Vagina (tissue), 2 donors: Measurements from ENCODE around the gene DNAH6. TPM values are rescaled to one million over a fixed set of nuclear protein-coding genes. Genes with fewer than 3 reads are reported as not detected.

ENCODE experiments used
- DNase-seq, 2 donors: peaks; one replicate each; pipeline ENCODE4 v3.0.0-alpha.2; 2017; ENCODE audit errors: extremely low spot score in 2 of 2
- H3K27ac ChIP-seq: fragments of 200-600 bp; sonication (generic); one replicate; pipeline ENCODE4 v1.5.1; 2019
- H3K27me3 ChIP-seq: fragments of 200-600 bp; sonication (generic); one replicate; pipeline ENCODE4 v1.5.1; 2019
- H3K36me3 ChIP-seq, 2 donors: fragments of 200-600 bp; sonication (generic); one replicate each; pipeline ENCODE4 v1.5.1; 2017 to 2019
- H3K4me1 ChIP-seq: fragments of 200-600 bp; sonication (generic); one replicate; pipeline ENCODE4 v1.5.1; 2019
- H3K4me3 ChIP-seq, 2 donors: fragments of 200-600 bp; sonication (generic); 1 replicate in 1 of 2; 2 replicates in 1 of 2; pipeline ENCODE4 v1.5.1; 2016 to 2019
- H3K9me3 ChIP-seq: fragments of 200-600 bp; sonication (generic); one replicate; pipeline ENCODE4 v1.5.1; 2019
- CTCF ChIP-seq, 3 experiments: fragments of 450-650 bp in 2 of 3; fragments of 200-600 bp in 1 of 3; sonication (generic) in 1 of 3; IDR thresholded peaks; one replicate each; pipeline ENCODE4 v1.5.1; 2017 to 2019; ENCODE audit warnings: antibody characterized with exemption in 3 of 3, mild to moderate bottlenecking in 2 of 3, moderate library complexity in 2 of 3
- POLR2A ChIP-seq, 2 donors: fragments of 450-650 bp; IDR thresholded peaks; one replicate each; pipeline ENCODE4 v1.6.1; 2017; ENCODE audit warnings: antibody characterized with exemption in 2 of 2, mild to moderate bottlenecking in 2 of 2, moderate library complexity in 2 of 2
- POLR2AphosphoS5 ChIP-seq, 2 donors: sonication (generic); formaldehyde crosslinking; IDR thresholded peaks; one replicate each; pipeline ENCODE4 v1.9.0; 2017; ENCODE audit warnings: antibody characterized with exemption in 2 of 2, mild to moderate bottlenecking in 2 of 2, low read depth in 1 of 2; ENCODE audit not compliant: insufficient read depth in 1 of 2
- intact Hi-C: fragments of 100-400 bp; cut with DNase I; formaldehyde crosslinking; loops from one replicate; pipeline ENCODE4 v1.15.1; 2023
- total RNA-seq: library from RNA; depleted of rRNA; stranded (reverse); fragments of >200 nt; gene quantifications from one replicate; pipeline ENCODE4 v1.2.3, GENCODE V29; 2016

The DNAH6 gene
- total RNA-seq, 1 donor from 2014 or later = 0.49 TPM

GRCh38 chr2:84654414-84654813 is 138.1 kb downstream of the DNAH6 start:
- no peak for DNase-seq
- Histone ChIP-seq H3K27me3 (no peaks in the 10 kb centered on the region), H3K27ac (no peak overlapping the region), H3K36me3 (no peaks in the 10 kb centered on the region), H3K4me1 (no peaks in the 10 kb centered on the region), H3K9me3 (no peaks in the 10 kb centered on the region), H3K4me3 (no peak overlapping the region)
- intact Hi-C loops = no loop called here
- TF ChIP-seq POLR2AphosphoS5 (IDR thresholded peaks at IDR 0.05; ENCODE audit: insufficient read depth in 1 of 2, low read depth in 1 of 2) = no peak
- TF ChIP-seq CTCF (IDR thresholded peaks at IDR 0.05) = no peak
- TF ChIP-seq POLR2A (IDR thresholded peaks at IDR 0.05) = no peak

GRCh38 chr2:84669122-84669521 is 152.8 kb downstream of the DNAH6 start:
- H3K27ac ChIP-seq = no peak overlapping the region
- H3K4me1 ChIP-seq = no peaks in the 10 kb centered on the region
- no peak for DNase-seq
- H3K36me3 ChIP-seq = no peaks in the 10 kb centered on the region
- H3K27me3 ChIP-seq = no peaks in the 10 kb centered on the region
- intact Hi-C loops = no loop called here
- H3K4me3 ChIP-seq = no peak overlapping the region
- TF ChIP-seq POLR2A (IDR thresholded peaks at IDR 0.05) (no peak), POLR2AphosphoS5 (IDR thresholded peaks at IDR 0.05; ENCODE audit: insufficient read depth in 1 of 2, low read depth in 1 of 2) (no peak)
- H3K9me3 ChIP-seq = no peaks in the 10 kb centered on the region

GRCh38 chr2:84674099-84674498 is 157.8 kb downstream of the DNAH6 start:
- Histone ChIP-seq H3K4me3 (no peak overlapping the region), H3K4me1 (no peaks in the 10 kb centered on the region), H3K9me3 (no peaks in the 10 kb centered on the region), H3K27me3 (no peaks in the 10 kb centered on the region), H3K27ac (no peak overlapping the region), H3K36me3 (no peaks in the 10 kb centered on the region)
- DNase-seq = no peak
- intact Hi-C loops = no loop called here
- TF ChIP-seq CTCF (IDR thresholded peaks at IDR 0.05) (no peak), POLR2AphosphoS5 (IDR thresholded peaks at IDR 0.05; ENCODE audit: insufficient read depth in 1 of 2, low read depth in 1 of 2) (no peak), POLR2A (IDR thresholded peaks at IDR 0.05) (no peak)

- Histone ChIP-seq H3K27ac (no peak overlapping the region), H3K4me3 (no peak overlapping the region), H3K27me3 (no peaks in the 10 kb centered on the region), H3K4me1 (no peaks in the 10 kb centered on the region), H3K36me3 (no peaks in the 10 kb centered on the region), H3K9me3 (no peaks in the 10 kb centered on the region)
- TF ChIP-seq CTCF (IDR thresholded peaks at IDR 0.05) = no peak
- no peak for TF ChIP-seq POLR2AphosphoS5 (IDR thresholded peaks at IDR 0.05; ENCODE audit: insufficient read depth in 1 of 2, low read depth in 1 of 2)
- TF ChIP-seq POLR2A (IDR thresholded peaks at IDR 0.05) = no peak
- DNase-seq = no peak
- intact Hi-C loops = no loop called here
Measured at GRCh38 chr2:84674586-84674985, 158.3 kb downstream of the DNAH6 start.

- no peak overlapping the region for H3K27ac ChIP-seq
- TF ChIP-seq POLR2A (IDR thresholded peaks at IDR 0.05) (no peak), CTCF (IDR thresholded peaks at IDR 0.05) (no peak), POLR2AphosphoS5 (IDR thresholded peaks at IDR 0.05; ENCODE audit: insufficient read depth in 1 of 2, low read depth in 1 of 2) (no peak)
- intact Hi-C loops = no loop called here
- no peak overlapping the region for H3K4me3 ChIP-seq
- no peaks in the 10 kb centered on the region for H3K4me1 ChIP-seq
- no peaks in the 10 kb centered on the region for H3K36me3 ChIP-seq
- no peaks in the 10 kb centered on the region for H3K9me3 ChIP-seq
- DNase-seq = no peak
- no peaks in the 10 kb centered on the region for H3K27me3 ChIP-seq
Measured at GRCh38 chr2:84676295-84676694, 160.0 kb downstream of the DNAH6 start.
